Measurements from ENCODE around the gene DCP2. TPM values are rescaled to one million over a fixed set of nuclear protein-coding genes. Genes with fewer than 3 reads are reported as not detected.

The DCP2 gene
- total RNA-seq, 1 experiment from 2014 or later: 186 TPM

- TF ChIP-seq, protein P1, sequence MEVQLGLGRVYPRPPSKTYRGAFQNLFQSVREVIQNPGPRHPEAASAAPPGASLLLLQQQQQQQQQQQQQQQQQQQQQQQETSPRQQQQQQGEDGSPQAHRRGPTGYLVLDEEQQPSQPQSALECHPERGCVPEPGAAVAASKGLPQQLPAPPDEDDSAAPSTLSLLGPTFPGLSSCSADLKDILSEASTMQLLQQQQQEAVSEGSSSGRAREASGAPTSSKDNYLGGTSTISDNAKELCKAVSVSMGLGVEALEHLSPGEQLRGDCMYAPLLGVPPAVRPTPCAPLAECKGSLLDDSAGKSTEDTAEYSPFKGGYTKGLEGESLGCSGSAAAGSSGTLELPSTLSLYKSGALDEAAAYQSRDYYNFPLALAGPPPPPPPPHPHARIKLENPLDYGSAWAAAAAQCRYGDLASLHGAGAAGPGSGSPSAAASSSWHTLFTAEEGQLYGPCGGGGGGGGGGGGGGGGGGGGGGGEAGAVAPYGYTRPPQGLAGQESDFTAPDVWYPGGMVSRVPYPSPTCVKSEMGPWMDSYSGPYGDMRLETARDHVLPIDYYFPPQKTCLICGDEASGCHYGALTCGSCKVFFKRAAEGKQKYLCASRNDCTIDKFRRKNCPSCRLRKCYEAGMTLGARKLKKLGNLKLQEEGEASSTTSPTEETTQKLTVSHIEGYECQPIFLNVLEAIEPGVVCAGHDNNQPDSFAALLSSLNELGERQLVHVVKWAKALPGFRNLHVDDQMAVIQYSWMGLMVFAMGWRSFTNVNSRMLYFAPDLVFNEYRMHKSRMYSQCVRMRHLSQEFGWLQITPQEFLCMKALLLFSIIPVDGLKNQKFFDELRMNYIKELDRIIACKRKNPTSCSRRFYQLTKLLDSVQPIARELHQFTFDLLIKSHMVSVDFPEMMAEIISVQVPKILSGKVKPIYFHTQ (CRISPR knock-in tag; IDR thresholded peaks at IDR 0.05): no peak
- TF ChIP-seq FOXP1 (CRISPR knock-in tag; IDR thresholded peaks at IDR 0.05; ENCODE audit: borderline replicate concordance): no peak
- no peak for TF ChIP-seq OVOL2 (CRISPR knock-in tag; IDR thresholded peaks at IDR 0.05; ENCODE audit: borderline replicate concordance)
- TF ChIP-seq SP1 (CRISPR knock-in tag; conservative IDR thresholded peaks at IDR 0.05): no peak
- TF ChIP-seq NR2C2 (CRISPR knock-in tag; IDR thresholded peaks at IDR 0.05): no peak
These were observed 20.0 kb upstream of the DCP2 start (continued) for GRCh38 chr5:112956606-112957005.

GRCh38 chr5:112957036-112957808 is 19.4 kb upstream of the DCP2 start:
- ATAC-seq (no peak), DNase-seq (ENCODE audit: low spot score) (no peak)
- Mint-ChIP-seq H3K4me1 (peaks cover 24% of the 10 kb centered on the region), H3K4me3 (no peak overlapping the region), H3K27ac (no peak overlapping the region), H3K9me3 (peaks cover 22% of the 10 kb centered on the region), H3K27me3 (ENCODE audit: low read depth) (no peaks in the 10 kb centered on the region; the same call in 1 of the 2 replicates), H3K36me3 (peaks cover 16% of the 10 kb centered on the region)
- CTCF ChIA-PET: no interaction called here
- POLR2A ChIA-PET: no interaction called here
- TF ChIP-seq ZBTB43 (CRISPR knock-in tag; IDR thresholded peaks at IDR 0.05): no peak
- no peak for TF ChIP-seq ETV6 (CRISPR knock-in tag; IDR thresholded peaks at IDR 0.05)
- TF ChIP-seq NFATC4 (CRISPR knock-in tag; IDR thresholded peaks at IDR 0.05): no peak
- no peak for TF ChIP-seq ZBTB21 (CRISPR knock-in tag; IDR thresholded peaks at IDR 0.05; ENCODE audit: borderline replicate concordance)
- TF ChIP-seq KAT7 (CRISPR knock-in tag; IDR thresholded peaks at IDR 0.05; ENCODE audit: borderline replicate concordance): no peak
- TF ChIP-seq, protein P2, sequence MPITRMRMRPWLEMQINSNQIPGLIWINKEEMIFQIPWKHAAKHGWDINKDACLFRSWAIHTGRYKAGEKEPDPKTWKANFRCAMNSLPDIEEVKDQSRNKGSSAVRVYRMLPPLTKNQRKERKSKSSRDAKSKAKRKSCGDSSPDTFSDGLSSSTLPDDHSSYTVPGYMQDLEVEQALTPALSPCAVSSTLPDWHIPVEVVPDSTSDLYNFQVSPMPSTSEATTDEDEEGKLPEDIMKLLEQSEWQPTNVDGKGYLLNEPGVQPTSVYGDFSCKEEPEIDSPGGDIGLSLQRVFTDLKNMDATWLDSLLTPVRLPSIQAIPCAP (CRISPR knock-in tag; IDR thresholded peaks at IDR 0.05): no peak
- no peak for TF ChIP-seq JAZF1 (CRISPR knock-in tag; IDR thresholded peaks at IDR 0.05)
- TF ChIP-seq, protein P3, sequence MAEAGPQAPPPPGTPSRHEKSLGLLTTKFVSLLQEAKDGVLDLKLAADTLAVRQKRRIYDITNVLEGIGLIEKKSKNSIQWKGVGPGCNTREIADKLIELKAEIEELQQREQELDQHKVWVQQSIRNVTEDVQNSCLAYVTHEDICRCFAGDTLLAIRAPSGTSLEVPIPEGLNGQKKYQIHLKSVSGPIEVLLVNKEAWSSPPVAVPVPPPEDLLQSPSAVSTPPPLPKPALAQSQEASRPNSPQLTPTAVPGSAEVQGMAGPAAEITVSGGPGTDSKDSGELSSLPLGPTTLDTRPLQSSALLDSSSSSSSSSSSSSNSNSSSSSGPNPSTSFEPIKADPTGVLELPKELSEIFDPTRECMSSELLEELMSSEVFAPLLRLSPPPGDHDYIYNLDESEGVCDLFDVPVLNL (CRISPR knock-in tag; IDR thresholded peaks at IDR 0.05; ENCODE audit: borderline replicate concordance, low read depth): no peak
- no peak for TF ChIP-seq ESRRA (CRISPR knock-in tag; IDR thresholded peaks at IDR 0.05; ENCODE audit: borderline replicate concordance)
- TF ChIP-seq, protein P4, sequence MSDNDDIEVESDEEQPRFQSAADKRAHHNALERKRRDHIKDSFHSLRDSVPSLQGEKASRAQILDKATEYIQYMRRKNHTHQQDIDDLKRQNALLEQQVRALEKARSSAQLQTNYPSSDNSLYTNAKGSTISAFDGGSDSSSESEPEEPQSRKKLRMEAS (CRISPR knock-in tag; IDR thresholded peaks at IDR 0.05): no peak
- TF ChIP-seq SMAD3 (CRISPR knock-in tag; IDR thresholded peaks at IDR 0.05; ENCODE audit: borderline replicate concordance): no peak
- no peak for TF ChIP-seq NR2C2 (CRISPR knock-in tag; IDR thresholded peaks at IDR 0.05)
- no peak for TF ChIP-seq HMGA2 (CRISPR knock-in tag; IDR thresholded peaks at IDR 0.05)
- TF ChIP-seq, protein P5, sequence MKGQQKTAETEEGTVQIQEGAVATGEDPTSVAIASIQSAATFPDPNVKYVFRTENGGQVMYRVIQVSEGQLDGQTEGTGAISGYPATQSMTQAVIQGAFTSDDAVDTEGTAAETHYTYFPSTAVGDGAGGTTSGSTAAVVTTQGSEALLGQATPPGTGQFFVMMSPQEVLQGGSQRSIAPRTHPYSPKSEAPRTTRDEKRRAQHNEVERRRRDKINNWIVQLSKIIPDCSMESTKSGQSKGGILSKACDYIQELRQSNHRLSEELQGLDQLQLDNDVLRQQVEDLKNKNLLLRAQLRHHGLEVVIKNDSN (CRISPR knock-in tag; IDR thresholded peaks at IDR 0.05): no peak
- TF ChIP-seq RELA (CRISPR knock-in tag; IDR thresholded peaks at IDR 0.05; ENCODE audit: borderline replicate concordance): no peak

All from WTC11 (cell line).